Activated naive CD4-positive, alpha-beta T cell treated with anti-CD3 and anti-CD28 coated beads, Interleukin-2, amount 50 U/mL, for 72 hours (primary cell): ENCODE data around the gene FBP1. TPM values are rescaled to one million over a fixed set of nuclear protein-coding genes. Genes with fewer than 3 reads are reported as not detected.
A peak's percentile ranks its signal among the peaks of the same experiment; 100 is the strongest.
"Not testable (repeated sequence)": the region's sequence is repeated elsewhere in the genome, so short reads cannot be mapped to it uniquely, and the experiment has no call there.

Experiments
- ATAC-seq, 2 donors: fragments of 150-1000 bp; cut with Tn5 transposase; 2 replicates each; pipeline ENCODE4 v1.10.0; 2021; ENCODE audit warnings: mild to moderate bottlenecking in 2 of 2, moderate library complexity in 2 of 2
- DNase-seq, 2 donors: peaks; one replicate each; pipeline ENCODE4 v3.0.0; 2021 to 2022; ENCODE audit warnings: low spot score in 2 of 2
- H3K27ac Mint-ChIP-seq, 2 donors: one replicate each; pipeline ENCODE4 v1.8.0; 2022; ENCODE audit warnings: mild to moderate bottlenecking in 2 of 2, mixed read lengths in 2 of 2
- H3K36me3 Mint-ChIP-seq, 2 donors: one replicate each; pipeline ENCODE4 v1.8.0; 2022; ENCODE audit warnings: mixed read lengths in 2 of 2
- H3K9me3 Mint-ChIP-seq, 2 donors: one replicate each; pipeline ENCODE4 v1.8.0; 2022; ENCODE audit warnings: mixed read lengths in 2 of 2
- total RNA-seq, 2 donors: library from RNA; stranded (reverse); gene quantifications; one replicate each; pipeline ENCODE4 v1.2.3, GENCODE V29; 2022

The FBP1 gene
- total RNA-seq, 2 donors from 2014 or later, result 0.89 to 1.2 TPM

- ATAC-seq (no peak), DNase-seq (no peak)
- H3K27ac Mint-ChIP-seq, result no peak overlapping the region
- no peaks in the 10 kb centered on the region for H3K9me3 Mint-ChIP-seq
- H3K36me3 Mint-ChIP-seq, result no peaks in the 10 kb centered on the region
Observed at GRCh38 chr9:94602666-94603065, 36.7 kb downstream of the FBP1 start.

- H3K9me3 Mint-ChIP-seq, result no peaks in the 10 kb centered on the region
- DNase-seq, result peak in 1 of 2 donors; percentile 14
- ATAC-seq, result no peak
- no peak overlapping the region for H3K27ac Mint-ChIP-seq
- no peaks in the 10 kb centered on the region for H3K36me3 Mint-ChIP-seq
Observed at GRCh38 chr9:94600715-94601114, 38.6 kb downstream of the FBP1 start.

GRCh38 chr9:94600258-94600657 lies 39.1 kb downstream of the FBP1 start:
- no peaks in the 10 kb centered on the region for H3K36me3 Mint-ChIP-seq
- no peak overlapping the region for H3K27ac Mint-ChIP-seq
- no peaks in the 10 kb centered on the region for H3K9me3 Mint-ChIP-seq
- peak in 1 of 2 donors; percentile 38 for DNase-seq
- no peak for ATAC-seq

GRCh38 chr9:94599102-94599501 lies 40.2 kb downstream of the FBP1 start:
- Mint-ChIP-seq H3K27ac (no peak overlapping the region), H3K36me3 (no peaks in the 10 kb centered on the region), H3K9me3 (no peaks in the 10 kb centered on the region)
- no peak for ATAC-seq
- peak in 1 of 2 donors; percentile 26 for DNase-seq

DNA sequence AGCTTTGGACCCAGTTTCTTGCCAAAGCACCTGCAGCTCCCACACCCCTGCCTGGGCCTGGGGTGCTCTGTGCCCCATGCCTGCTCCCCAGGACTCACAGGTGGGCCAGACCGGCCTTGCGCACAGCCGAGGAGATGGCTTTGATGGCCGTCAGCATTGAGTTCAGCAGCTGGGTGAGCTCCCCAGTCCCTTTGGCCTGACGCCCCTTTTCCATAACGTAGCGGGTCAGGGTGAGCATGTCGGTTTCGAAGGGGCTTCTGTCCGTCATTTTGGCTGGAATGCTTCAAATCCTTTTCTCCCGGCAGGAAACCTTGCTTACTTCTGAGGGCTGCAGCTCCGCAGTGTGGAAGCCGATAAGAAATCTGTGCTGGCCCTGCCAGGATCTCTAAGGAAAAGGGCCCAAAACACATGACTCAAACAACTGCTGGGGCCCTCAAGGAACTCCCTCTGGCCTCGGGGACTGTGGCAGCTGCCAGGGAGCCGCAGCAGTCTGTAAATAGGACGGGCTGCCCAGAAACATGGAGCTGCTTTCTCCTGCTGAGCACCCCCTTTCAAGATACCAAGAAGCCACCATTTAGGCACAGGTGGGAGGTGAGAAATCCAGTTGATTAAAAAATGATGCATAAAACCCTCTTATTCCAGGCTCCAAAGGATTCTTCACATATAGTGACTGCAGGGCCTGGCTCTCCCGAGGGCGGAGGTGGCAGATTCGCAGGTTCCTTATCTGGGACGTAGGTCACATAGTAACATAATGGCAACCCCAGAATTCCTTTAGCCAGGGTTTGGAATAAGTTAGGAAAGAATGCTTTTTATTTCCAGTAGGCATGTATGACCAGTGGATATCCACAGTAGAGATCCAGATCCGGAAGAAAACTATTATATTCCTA lies 45.6 kb downstream of the FBP1 start, which contains the start of gene FBP2:
TSS of gene FBP2 (minus strand) at position 366 of the 887 bp plus-strand sequence. CDS start at position 268, 98 bp downstream.
- ATAC-seq (no peak), DNase-seq (peak in 1 of 2 donors; percentile 42)
- H3K9me3 Mint-ChIP-seq, result no peaks in the 10 kb centered on the region
- H3K36me3 Mint-ChIP-seq, result no peaks in the 10 kb centered on the region
- no peak within 1 kb of the TSS for H3K27ac Mint-ChIP-seq

DNA sequence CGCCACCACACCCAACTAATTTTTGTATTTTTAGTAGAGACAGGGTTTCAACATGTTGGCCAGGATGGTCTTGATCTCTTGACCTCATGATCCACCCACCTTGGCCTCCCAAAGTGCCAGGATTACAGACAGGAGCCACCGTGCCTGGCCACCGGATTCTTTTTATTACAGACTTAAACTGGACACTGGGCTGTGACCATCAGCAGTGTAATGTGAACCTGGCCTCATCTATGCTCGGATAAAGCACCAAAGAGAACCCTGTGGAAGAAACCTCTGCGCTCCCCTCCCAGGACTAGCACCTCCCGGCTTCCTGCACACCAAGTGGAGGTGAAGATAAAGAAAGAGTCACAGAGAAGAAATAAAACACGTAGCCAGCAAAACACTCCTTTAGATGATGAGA lies 46.6 kb downstream of the FBP1 start:
- H3K27ac Mint-ChIP-seq, H3K9me3 Mint-ChIP-seq, ATAC-seq, H3K36me3 Mint-ChIP-seq, DNase-seq: not testable (repeated sequence)

- ATAC-seq, result no peak
Observed at GRCh38 chr9:94591876-94592275, 47.4 kb downstream of the FBP1 start.

GRCh38 chr9:94591046-94591545 lies 48.2 kb downstream of the FBP1 start:
- ATAC-seq, H3K9me3 Mint-ChIP-seq, DNase-seq, H3K27ac Mint-ChIP-seq, H3K36me3 Mint-ChIP-seq: not testable (repeated sequence)

More at GRCh38 chr9:94591876-94592275, 47.4 kb downstream of the FBP1 start:
- Mint-ChIP-seq H3K9me3 (no peaks in the 10 kb centered on the region), H3K27ac (no peak overlapping the region), H3K36me3 (no peaks in the 10 kb centered on the region)
- DNase-seq, result no peak

GRCh38 chr9:94588681-94589080 lies 50.6 kb downstream of the FBP1 start:
- Mint-ChIP-seq H3K27ac (no peak overlapping the region), H3K9me3 (no peaks in the 10 kb centered on the region), H3K36me3 (no peaks in the 10 kb centered on the region)
- ATAC-seq (no peak), DNase-seq (no peak)

- Mint-ChIP-seq H3K36me3 (no peaks in the 10 kb centered on the region), H3K9me3 (no peaks in the 10 kb centered on the region), H3K27ac (no peak overlapping the region)
- DNase-seq (no peak), ATAC-seq (no peak)
Observed at GRCh38 chr9:94586814-94587213, 52.5 kb downstream of the FBP1 start.

DNA sequence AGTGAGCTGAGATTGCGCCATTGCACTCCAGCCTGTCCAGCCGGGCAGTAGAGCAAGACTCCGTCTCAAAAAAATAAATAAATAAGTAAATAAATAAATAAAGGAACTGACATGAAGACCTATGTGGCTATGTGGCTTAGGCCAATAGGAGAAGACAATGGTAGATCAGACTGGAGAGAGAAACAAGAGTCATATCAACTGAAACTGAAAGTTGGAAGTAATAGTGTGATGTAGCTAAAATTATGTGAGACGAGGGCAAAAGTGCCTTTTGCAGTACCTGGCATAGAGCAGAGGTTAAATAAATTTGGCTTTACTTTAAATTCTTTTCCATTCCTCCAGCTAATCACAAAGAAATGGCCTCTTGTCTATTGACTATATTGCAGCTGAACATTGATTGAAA lies 53.0 kb downstream of the FBP1 start:
- H3K36me3 Mint-ChIP-seq, result no peaks in the 10 kb centered on the region

GRCh38 chr9:94584555-94584954 lies 54.8 kb downstream of the FBP1 start:
- no peak overlapping the region for H3K27ac Mint-ChIP-seq
- H3K9me3 Mint-ChIP-seq, result no peaks in the 10 kb centered on the region
- DNase-seq (no peak), ATAC-seq (peak in 1 of 2 donors; percentile 70)
- no peaks in the 10 kb centered on the region for H3K36me3 Mint-ChIP-seq

More for the DNA sequence above, 53.0 kb downstream of the FBP1 start:
- Mint-ChIP-seq H3K9me3 (no peaks in the 10 kb centered on the region), H3K27ac (no peak overlapping the region)
- ATAC-seq, result no peak
- DNase-seq, result no peak

GRCh38 chr9:94581728-94582127 lies 57.6 kb downstream of the FBP1 start:
- ATAC-seq, result no peak
- Mint-ChIP-seq H3K36me3 (no peaks in the 10 kb centered on the region), H3K27ac (no peak overlapping the region), H3K9me3 (no peaks in the 10 kb centered on the region)
- DNase-seq, result no peak

DNA sequence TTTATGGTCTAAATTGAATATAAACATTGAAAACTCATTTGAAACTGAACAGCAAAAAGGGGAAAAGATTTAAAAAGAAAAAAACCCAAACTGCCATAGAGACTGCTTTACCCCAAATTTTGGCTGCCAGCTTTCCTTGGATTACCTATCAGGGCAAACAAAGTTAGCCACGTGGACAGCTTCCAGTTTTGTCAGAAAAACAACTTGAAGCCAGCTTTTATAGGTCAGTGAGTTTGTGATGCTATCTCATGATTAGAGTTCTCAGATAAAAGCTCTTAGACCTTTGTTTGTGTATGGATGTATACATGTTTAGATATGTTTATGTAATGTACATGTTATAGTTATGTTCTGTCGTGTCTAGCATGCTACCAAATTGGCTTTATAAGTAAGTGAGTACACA lies 61.7 kb downstream of the FBP1 start:
- no peaks in the 10 kb centered on the region for H3K36me3 Mint-ChIP-seq
- no peak for DNase-seq
- no peak for ATAC-seq
- H3K27ac Mint-ChIP-seq, result no peak overlapping the region
- H3K9me3 Mint-ChIP-seq, result no peaks in the 10 kb centered on the region

DNA sequence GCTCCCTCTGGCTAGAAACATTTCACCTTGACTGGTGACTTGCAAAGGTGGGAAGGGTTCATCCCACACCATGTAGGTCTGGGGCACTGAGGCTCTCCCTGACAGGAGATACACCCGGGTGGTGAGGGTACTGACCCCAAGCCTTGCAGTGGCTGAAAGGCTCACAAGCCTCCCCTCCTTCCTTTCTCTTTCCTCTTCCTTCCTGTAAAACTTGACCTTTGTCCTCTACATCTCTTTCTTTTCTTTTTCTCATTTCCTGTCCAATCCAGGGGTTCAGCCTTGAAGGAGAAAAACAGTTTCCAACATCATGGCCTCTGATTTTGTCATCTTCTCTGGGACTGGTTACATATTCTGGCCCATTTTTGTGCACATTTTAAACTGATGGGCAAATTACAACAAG lies 62.3 kb downstream of the FBP1 start:
- H3K27ac Mint-ChIP-seq, result no peak overlapping the region
- H3K9me3 Mint-ChIP-seq, result no peaks in the 10 kb centered on the region
- no peak for ATAC-seq
- H3K36me3 Mint-ChIP-seq, result no peaks in the 10 kb centered on the region
- no peak for DNase-seq

- no peak for ATAC-seq
- no peak for DNase-seq
- H3K9me3 Mint-ChIP-seq, result no peaks in the 10 kb centered on the region
- H3K36me3 Mint-ChIP-seq, result no peaks in the 10 kb centered on the region
- no peak overlapping the region for H3K27ac Mint-ChIP-seq
Observed at GRCh38 chr9:94576131-94576530, 63.2 kb downstream of the FBP1 start.

- H3K36me3 Mint-ChIP-seq, result no peaks in the 10 kb centered on the region
- DNase-seq, result no peak
- peaks cover 0 to under 1% of the 10 kb centered on the region in 2 donors for H3K9me3 Mint-ChIP-seq
- ATAC-seq, result no peak
- H3K27ac Mint-ChIP-seq, result no peak overlapping the region
Observed at GRCh38 chr9:94568972-94569712, 70.2 kb downstream of the FBP1 start.
